HEK293 (cell line): ENCODE data around the gene ADCY1.

ENCODE experiments used
- BCL11A ChIP-seq: fragments of 450-650 bp; formaldehyde crosslinking; IDR thresholded peaks from 2 replicates; pipeline ENCODE4 v1.5.1; 2016; ENCODE audit warnings: low read depth, missing biosample characterization, missing genetic modification characterization
- CTCF ChIP-seq: fragments of 450-650 bp; formaldehyde crosslinking; IDR thresholded peaks from 2 replicates; pipeline ENCODE4 v1.5.1; 2016; ENCODE audit warnings: missing biosample characterization, missing genetic modification characterization
- YY1 ChIP-seq: fragments of 450-650 bp; formaldehyde crosslinking; IDR thresholded peaks from 2 replicates; pipeline ENCODE4 v1.5.1; 2018; ENCODE audit warnings: missing biosample characterization, missing genetic modification characterization
- ZNF146 ChIP-seq: fragments of 450-650 bp; formaldehyde crosslinking; IDR thresholded peaks from 2 replicates; pipeline ENCODE4 v1.5.1; 2016; ENCODE audit warnings: missing biosample characterization, missing genetic modification characterization
- ZNF280C ChIP-seq: fragments of 450-650 bp; formaldehyde crosslinking; IDR thresholded peaks from 2 replicates; pipeline ENCODE4 v1.5.1; 2016; ENCODE audit warnings: missing biosample characterization, missing genetic modification characterization
- ZNF514 ChIP-seq: fragments of 450-650 bp; formaldehyde crosslinking; IDR thresholded peaks from 2 replicates; pipeline ENCODE4 v1.5.1; 2016; ENCODE audit warnings: missing biosample characterization, missing genetic modification characterization
- ZNF785 ChIP-seq: fragments of 450-650 bp; formaldehyde crosslinking; IDR thresholded peaks from 2 replicates; pipeline ENCODE4 v1.5.1; 2016; ENCODE audit warnings: missing biosample characterization, missing genetic modification characterization
- TF ChIP-seq, protein P1 (sequence below): sonication (generic); formaldehyde crosslinking; IDR thresholded peaks from 2 replicates; pipeline ENCODE4 v1.8.1; 2022; ENCODE audit warnings: mild to moderate bottlenecking, moderate library complexity, missing genetic modification reagents
- TF ChIP-seq, protein P2 (sequence below): fragments of 450-650 bp; formaldehyde crosslinking; IDR thresholded peaks from 2 replicates; pipeline ENCODE4 v1.5.1; 2016; ENCODE audit warnings: missing biosample characterization, missing genetic modification characterization

DNA sequence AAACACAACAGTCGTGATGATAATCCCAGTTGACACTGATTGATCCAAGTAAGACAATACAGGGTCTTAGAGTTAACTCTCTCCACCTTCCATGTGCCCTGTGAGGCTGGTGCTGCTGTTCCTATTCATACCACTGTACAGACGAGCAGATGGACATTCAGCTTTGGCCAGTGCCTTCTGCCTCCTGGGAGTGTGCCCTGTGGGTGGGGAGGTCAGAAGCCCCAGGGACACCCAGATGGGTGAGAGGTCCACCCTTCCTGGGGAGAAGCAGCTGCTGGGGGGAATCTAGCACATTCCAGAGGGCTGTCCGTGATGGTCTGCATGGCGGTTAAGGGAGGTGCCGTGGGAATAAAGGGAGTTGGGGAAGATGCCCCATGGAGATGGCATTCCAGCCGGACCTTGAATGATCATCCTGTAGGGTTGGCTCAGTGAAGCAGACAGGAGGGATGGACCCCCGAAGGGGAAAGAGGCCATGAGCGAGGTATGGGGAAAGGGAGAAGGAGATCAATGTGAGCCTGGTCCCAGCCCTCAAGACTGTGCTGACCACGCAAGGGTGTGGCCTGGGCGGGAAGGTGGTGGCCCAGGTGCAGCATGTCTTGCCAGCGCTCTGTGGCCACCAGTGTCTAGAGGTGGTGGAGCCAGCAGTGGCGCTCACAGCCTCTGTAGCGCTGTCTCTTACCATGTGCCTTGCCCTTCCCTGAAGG is 74.0 kb downstream of the ADCY1 start:
- TF ChIP-seq, protein P1, sequence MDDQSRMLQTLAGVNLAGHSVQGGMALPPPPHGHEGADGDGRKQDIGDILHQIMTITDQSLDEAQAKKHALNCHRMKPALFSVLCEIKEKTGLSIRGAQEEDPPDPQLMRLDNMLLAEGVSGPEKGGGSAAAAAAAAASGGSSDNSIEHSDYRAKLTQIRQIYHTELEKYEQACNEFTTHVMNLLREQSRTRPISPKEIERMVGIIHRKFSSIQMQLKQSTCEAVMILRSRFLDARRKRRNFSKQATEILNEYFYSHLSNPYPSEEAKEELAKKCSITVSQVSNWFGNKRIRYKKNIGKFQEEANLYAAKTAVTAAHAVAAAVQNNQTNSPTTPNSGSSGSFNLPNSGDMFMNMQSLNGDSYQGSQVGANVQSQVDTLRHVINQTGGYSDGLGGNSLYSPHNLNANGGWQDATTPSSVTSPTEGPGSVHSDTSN (CRISPR knock-in tag): no peak
- no peak for TF ChIP-seq BCL11A (tag by site-specific recombination)
- no peak for TF ChIP-seq ZNF514 (tag by site-specific recombination)
- TF ChIP-seq CTCF (tag by site-specific recombination): no peak
- TF ChIP-seq, protein P2, sequence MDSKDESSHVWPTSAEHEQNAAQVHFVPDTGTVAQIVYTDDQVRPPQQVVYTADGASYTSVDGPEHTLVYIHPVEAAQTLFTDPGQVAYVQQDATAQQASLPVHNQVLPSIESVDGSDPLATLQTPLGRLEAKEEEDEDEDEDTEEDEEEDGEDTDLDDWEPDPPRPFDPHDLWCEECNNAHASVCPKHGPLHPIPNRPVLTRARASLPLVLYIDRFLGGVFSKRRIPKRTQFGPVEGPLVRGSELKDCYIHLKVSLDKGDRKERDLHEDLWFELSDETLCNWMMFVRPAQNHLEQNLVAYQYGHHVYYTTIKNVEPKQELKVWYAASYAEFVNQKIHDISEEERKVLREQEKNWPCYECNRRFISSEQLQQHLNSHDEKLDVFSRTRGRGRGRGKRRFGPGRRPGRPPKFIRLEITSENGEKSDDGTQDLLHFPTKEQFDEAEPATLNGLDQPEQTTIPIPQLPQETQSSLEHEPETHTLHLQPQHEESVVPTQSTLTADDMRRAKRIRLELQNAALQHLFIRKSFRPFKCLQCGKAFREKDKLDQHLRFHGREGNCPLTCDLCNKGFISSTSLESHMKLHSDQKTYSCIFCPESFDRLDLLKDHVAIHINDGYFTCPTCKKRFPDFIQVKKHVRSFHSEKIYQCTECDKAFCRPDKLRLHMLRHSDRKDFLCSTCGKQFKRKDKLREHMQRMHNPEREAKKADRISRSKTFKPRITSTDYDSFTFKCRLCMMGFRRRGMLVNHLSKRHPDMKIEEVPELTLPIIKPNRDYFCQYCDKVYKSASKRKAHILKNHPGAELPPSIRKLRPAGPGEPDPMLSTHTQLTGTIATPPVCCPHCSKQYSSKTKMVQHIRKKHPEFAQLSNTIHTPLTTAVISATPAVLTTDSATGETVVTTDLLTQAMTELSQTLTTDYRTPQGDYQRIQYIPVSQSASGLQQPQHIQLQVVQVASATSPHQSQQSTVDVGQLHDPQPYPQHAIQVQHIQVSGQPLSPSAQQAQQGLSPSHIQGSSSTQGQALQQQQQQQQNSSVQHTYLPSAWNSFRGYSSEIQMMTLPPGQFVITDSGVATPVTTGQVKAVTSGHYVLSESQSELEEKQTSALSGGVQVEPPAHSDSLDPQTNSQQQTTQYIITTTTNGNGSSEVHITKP (tag by site-specific recombination): no peak
- TF ChIP-seq YY1: no peak
- TF ChIP-seq ZNF785: no peak
- no peak for TF ChIP-seq ZNF146 (tag by site-specific recombination)
- no peak for TF ChIP-seq ZNF280C (tag by site-specific recombination)
